ENCODE results near the gene CRIP3.

- TF ChIP-seq CTCF (IDR thresholded peaks at IDR 0.05) (no peak), IRF1 (CRISPR knock-in tag; IDR thresholded peaks at IDR 0.05) (no peak)
Measured at GRCh38 chr6:43336382-43336781, 27.8 kb upstream of the CRIP3 start.

Measured in WTC11 (cell line).